Measurements from ENCODE around the gene BPTF. TPM values are rescaled to one million over a fixed set of nuclear protein-coding genes. Genes with fewer than 3 reads are reported as not detected.
"Not testable (repeated sequence)": the region's sequence is repeated elsewhere in the genome, so short reads cannot be mapped to it uniquely, and the experiment has no call there.

BPTF gene
- polyA plus RNA-seq, 4 donors, result 91.7 to 124 (median 105) TPM

DNA sequence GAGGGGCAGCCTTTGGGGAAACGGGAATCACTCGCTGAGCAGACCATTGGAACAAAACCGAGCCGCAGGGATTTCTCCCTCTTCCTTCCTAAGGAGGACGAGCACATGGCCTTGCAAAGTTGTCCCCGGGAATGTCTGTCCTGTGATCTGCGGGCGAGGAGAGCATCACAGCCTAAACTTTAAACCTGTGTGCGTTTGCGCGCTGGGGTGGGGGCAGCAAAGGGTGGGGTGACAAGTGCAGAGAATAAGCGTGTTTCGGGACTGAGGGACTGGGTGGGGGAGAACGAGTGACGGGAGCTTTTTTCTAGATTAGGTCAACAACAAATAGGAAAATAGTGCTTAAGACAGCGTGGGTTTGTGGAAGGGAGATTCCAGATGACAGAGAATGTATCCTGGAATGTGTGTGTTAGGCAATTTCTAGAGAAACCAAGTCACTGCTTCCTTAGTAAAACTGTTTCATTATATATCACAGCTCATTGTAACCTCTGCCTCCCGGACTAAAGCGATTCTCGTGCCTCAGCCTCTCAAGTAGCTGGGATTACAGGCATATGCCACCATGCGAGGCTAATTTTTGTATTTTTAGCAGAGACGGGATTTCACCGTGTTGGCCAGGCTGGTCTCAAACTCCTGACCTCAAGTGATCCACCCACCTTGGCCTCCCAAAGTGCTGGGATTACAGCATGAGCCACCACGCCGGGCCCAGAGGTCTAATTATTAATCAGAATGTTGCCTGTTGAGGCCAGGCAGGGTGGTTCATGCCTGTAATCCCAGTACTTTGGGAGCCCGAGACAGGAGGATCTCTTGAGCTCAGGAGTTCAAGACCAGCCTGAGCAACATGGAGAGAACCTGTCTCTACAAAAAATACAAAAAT, 171.2 kb downstream of the BPTF start, which contains the start of gene C17orf58:
Gene C17orf58, minus strand, starts transcription at position 169 of the 871 bp plus-strand sequence. CDS start 271 bp downstream, outside the sequence.
- DNase-seq (ENCODE audit: low read depth in 4 of 4, low spot score in 3 of 4), result not testable (repeated sequence)

DNA sequence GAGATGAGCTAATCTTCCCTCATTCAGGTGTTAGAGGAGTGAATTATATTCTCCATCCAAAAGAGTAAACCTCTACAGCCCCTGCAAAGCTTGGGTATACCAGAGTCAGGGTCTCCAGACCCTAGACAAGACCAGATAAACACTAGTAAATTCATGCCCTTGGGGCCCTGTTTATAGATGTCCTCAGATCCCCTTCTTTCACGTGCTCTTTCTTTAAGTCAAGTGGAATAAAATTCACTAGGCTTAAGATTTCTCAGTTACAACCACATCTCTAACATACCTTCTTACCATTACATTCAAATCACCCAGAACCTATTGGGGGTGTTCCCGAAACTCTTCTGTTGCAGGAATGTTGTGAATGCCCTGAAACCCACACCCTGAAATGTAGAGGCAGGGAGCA, 173.2 kb downstream of the BPTF start:
- DNase-seq (ENCODE audit: low read depth in 4 of 4, low spot score in 3 of 4), result no peak

DNA sequence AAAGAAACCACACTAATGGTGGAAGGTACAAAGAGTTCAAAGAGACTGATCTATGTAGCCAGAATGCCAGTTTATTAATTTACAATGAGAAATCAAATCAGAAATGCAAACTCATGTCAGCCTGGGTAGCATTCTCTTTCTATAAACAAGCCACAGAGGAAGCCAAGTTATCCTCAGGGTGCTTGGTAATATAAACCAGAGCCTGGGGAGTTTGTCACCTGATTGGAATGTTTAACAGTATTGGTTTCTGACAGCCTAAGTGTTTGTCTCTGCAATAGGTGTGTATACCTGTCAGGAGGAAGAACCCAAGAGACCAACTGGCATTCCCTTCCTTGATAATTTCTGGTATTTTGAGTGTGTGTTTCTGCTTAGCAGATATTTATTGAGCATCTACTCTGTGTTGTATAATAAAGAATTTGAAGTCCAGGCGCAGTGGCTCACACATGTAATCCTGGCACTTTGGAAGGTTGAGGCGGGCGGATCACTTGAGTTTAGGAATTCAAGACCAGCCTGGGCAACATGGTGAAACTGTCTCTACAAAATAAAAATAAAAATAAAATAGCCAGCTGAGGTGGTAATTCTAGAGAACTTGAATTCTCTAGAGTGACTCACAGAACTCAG, 174.1 kb downstream of the BPTF start:
- DNase-seq (ENCODE audit: low read depth in 4 of 4, low spot score in 3 of 4), result no peak

DNA sequence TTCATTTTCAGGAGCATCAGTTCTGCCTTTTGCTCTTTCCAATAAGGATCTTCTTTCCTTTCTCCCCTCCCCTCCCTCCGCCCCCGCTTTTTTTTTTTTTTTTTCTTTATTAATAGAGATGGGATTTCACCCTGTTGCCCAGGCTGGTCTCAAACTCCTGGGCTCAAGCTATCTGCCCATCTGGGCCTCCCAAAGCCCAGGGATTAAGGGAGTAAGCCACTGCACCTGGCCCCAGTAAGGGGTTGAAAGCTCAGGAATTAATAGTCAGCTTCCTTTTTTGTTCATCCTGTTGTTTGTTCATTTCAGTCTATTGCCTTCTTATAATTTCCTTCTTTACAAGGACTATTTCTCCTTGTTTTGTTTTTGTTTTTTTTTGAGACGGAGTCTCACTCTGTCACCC, 178.9 kb downstream of the BPTF start:
- no peak for DNase-seq (ENCODE audit: low read depth in 4 of 4, low spot score in 3 of 4)

DNA sequence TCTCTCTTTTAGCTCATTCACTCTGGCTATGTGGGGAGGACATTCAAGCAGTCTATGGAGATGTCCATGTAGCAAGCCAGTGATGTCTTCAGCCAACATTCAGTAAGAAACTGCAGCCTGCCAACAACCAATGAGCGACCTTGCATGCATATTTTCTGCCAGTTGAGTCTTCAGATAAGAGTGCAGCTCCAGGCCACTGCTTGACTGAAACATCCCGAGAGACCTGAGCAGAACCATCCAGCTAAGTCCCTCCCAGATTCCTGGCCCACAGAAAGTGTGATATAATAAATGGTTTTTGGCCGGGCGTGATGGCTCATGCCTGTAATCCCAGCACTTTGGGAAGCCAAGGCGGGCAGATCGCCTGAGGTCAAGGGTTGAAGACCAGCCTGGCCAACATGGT, 181.5 kb downstream of the BPTF start:
- DNase-seq (ENCODE audit: low read depth in 4 of 4, low spot score in 3 of 4), result no peak

DNA sequence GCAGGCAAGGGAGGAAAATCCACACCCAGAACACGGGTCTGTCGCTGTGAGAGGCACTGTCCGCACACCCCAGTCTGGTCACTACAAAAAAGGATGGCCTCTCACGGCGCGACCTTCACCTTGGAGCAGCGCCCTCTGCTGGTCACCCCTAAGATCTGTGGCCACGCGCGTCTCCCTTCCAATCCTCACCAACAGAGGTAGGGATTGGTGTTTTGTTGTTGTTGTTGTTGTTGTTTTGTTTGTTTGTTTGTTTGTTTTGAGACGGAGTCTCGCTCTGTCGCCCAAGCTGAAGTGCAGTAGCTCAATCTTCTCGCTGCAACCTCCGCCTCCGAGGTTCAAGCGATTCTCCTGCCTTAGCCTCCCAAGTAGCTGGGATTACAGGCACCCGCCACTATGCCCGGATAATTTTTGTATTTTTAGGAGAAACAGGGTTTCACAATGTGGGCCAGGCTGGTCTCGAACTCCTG, 185.9 kb downstream of the BPTF start:
- no peak for DNase-seq (ENCODE audit: low read depth in 4 of 4, low spot score in 3 of 4)

DNA sequence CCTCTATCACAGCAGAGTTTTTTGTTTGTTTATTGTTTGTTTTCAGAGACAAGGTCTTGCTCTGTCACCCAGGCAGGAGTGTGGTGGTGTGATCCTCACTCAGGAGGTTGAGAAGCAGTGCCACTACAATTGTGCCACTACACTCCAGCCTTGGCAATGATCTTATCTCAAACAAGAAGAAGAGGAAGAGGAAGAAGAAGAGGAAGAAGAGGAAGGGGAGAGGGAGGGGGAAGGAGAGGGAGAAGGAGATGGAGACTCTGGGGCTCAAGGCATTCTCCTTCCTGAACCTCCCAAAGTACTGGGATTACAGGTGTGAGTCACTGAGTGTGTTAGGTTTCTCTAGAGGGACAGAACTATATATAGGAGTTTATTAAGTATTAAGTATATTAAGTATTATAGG, 188.1 kb downstream of the BPTF start:
- DNase-seq (ENCODE audit: low read depth in 4 of 4, low spot score in 3 of 4), result no peak

DNA sequence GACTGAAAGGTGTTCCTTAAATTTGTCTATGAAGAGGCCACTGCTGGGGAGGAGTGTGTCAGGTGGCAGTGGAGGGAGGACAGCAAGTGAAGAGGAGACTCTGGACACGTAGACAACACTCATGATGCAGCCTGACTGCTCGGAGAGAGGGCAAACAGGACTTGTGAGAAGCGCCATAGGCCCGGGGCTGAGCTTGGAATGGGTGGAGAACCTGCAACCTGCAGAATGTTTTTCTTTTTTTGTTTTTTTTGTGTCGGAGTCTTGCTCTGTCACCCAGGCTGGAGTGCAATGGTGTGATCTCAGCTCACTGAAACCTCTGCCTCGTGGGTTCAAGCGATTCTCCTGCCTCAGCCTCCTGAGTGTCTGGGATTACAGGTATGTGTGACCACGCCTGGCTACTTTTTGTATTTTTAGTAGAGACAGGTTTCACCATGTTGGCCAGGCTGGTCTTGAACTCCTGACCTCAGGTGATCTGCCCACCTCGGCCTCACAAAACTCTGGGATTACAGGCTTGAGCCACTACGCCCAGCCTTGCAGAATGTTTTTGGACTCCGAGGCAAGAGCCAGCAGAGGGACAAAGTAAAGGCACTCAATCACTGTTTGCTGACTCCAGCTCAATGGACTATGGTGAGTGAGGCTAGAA, 189.9 kb downstream of the BPTF start:
- DNase-seq (ENCODE audit: low read depth in 4 of 4, low spot score in 3 of 4), result no peak

DNA sequence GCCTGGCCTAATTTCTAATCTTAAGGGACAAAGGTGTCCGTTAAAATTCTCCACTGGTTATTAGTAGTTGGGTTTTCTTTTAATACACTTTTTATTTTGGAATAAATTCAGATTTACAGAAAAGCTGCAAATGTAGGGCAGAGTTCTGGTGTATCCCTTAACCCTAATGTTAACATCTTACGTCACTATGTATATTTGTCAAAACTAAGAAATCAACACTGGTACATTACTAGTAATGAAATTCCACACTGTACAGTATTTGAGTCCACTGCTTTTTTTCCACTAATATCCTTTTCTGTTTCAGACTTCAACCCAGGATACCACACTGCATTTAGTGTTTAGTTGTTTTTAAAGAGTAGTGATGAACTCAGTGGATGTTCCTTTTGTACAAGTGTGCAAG, 191.5 kb downstream of the BPTF start:
- DNase-seq (ENCODE audit: low read depth in 4 of 4, low spot score in 3 of 4), result no peak

DNA sequence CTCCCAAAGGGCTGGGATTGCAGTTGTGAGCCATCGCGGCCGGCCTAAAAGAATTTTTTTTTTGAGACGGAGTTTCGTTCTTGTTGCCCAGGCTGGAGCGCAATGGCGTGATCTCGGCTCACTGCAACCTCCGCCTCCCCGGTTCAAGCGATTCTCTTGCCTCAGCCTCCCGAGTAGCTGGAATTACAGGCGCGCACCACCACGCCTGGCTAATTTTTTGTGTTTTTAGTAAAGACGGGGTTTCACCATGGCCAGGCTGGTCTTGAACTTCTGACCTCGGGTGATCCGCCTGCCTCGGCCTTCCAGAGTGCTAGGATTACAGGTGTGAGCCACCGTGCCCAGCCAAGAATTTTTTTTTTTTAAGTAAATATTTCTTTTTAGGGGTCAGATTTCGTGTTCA, 193.2 kb downstream of the BPTF start:
- not testable (repeated sequence) for DNase-seq (ENCODE audit: low read depth in 4 of 4, low spot score in 3 of 4)

DNA sequence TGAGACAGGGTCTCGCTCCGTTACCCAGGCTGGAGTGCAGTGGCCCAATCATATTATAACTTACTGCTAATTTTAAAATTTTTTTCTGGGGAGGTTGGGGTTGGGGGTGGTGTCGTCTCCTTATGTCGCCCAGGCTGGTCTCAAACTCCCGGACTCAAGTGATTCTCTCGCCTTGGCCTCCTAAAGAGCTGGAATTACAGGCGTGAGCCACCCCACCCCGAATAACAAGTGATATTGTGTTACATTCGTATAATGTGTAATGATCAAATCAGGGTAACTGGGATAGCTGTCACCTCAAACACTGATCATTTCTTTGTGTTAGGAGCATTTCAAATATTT, 194.0 kb downstream of the BPTF start:
- no peak for DNase-seq (ENCODE audit: low read depth in 4 of 4, low spot score in 3 of 4)

DNA sequence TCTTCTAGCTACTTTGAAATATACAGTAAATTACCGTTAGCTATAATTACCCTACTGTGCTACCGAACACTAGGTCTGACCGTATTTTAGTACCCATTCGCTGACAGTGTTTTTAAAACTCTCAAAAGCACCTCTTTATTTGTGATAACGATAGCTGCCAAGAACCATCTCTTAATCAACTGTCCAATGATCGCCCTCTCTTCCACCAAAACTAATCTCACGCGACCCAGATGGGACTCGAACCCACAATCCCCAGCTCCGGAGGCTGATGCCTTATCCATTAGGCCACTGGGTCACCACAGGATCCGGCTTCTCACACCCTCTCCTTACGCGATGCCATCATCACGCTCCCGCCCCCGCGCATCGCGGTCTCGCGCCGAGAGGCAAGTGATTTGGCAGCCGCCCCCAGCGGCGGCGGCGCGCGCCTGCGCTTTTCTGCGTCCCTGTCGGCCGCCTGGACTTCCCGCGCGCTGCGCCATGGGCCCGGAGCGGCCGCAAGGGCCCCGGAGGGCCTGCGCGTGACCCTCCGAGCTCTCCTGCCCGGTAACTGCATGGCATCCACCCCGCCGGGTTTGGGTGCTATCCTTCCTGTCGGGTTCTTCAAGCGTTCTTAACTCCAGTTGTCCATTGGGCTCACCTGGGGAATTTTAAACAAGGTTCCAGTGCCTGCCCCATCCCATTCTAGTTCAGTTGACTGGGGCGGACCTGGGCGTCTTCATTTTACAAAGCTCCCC, 194.5 kb downstream of the BPTF start:
- peak; percentile 87 to 94 (median 91) for DNase-seq (ENCODE audit: low read depth in 4 of 4, low spot score in 3 of 4)

DNA sequence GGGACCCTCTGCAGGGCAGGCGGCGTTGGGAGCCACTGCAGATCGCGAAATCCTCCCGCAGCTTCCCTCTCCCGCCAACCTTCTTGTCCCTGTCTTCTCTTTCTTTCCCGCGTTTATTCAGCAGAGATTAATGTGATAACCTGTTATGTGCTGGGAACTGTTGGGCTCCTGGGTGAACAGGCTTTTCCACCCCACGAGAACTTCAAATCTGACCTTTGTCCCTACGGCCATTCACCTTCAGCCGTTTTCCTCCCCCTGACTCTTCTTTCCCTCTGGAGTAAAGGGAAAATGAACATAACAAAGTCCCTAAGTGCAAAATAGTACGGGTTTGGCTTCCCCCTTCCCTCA, 195.1 kb downstream of the BPTF start:
- no peak for DNase-seq (ENCODE audit: low read depth in 4 of 4, low spot score in 3 of 4)

DNA sequence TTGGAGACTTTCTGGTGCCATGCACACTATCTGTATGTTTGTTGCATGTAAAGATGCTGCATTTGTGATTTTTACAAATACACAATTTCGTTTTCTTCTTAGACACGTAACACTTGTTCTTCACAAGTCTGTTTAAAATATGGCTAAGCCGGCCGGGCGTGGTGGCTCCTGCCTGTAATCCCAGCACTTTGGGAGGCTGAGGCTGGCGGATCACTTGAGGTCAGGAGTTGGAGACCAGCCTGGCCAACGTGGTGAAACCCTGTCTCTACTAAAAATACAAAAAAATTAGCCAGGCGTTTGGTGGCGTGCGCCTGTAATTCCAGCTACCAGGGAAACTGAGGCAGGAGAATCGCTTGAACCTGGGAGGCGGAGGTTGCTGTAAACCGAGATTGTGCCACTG, 195.5 kb downstream of the BPTF start:
- not testable (repeated sequence) for DNase-seq (ENCODE audit: low read depth in 4 of 4, low spot score in 3 of 4)

DNA sequence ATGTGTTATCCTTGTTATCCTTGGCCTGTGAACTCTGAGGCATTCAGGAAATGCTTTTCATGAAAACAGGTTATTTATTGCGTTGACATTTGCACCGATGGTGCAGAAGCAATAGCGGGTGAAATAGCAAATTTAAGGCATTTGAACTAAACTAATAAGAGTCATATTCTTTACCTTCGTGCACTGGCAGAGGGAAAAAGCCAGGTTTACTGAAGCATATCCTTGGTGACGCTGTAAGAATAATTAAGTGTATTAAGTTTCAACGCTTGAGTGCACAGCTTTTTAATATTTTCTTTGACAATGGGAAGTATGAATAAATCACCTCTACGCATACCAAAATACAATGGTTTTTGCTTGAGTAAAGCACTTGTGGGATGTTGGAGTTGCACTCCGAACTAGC, 196.7 kb downstream of the BPTF start:
- no peak for DNase-seq (ENCODE audit: low read depth in 4 of 4, low spot score in 3 of 4)

DNA sequence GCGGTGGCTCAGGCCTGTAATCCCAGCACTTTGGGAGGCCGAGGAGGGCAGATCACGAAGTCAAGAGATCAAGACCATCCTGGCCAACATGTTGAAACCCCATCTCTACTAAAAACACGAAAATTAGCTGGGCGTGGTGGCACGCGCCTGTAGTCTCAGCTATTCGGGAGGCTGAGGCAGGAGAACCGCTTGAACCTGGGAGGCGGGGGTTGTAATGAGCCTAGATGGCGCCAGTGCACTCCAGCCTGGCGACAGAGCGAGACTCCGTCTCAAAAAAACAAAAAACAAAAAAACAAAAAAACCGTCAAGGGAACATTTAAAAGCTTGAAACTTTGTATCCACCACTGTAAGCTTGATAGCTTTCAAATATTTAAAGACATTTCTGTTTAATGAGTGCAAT, 197.2 kb downstream of the BPTF start:
- not testable (repeated sequence) for DNase-seq (ENCODE audit: low read depth in 4 of 4, low spot score in 3 of 4)

DNA sequence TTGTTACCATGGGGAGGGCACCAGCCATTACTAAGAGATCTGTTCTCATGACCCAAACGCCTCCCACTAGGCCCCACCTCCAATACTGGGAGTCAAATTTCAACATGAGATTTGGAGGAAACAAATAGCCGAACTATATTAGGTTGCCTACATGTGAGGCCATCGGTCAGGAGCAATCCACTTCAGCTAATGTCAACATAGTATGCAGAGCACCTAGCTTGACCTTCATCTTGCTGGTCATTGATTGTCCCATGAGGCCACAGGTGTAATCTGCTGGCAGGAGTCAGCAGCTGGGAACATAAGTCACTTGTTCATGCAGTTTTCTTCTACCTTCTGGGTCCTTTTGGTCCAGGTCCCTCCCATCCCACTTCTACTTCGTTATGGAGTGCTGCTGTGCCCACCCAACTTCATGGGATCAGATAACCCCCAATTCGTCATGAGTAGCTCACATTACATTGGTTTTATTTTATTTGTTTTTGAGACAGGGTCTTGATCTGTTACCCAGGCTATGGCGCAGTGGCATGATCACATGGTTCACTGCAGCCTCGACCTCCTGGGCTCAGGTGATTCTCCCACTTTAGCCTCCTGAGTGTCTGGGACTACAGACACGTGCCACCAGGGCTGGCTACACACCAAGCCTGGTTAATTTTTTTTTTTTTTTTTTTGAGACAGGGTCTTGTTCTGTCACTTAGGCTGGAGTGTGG, 204.4 kb downstream of the BPTF start:
- DNase-seq (ENCODE audit: low read depth in 4 of 4, low spot score in 3 of 4), result no peak

Data from right renal pelvis (tissue), 4 donors.